ENCODE results near the gene PAIP2B. TPM values are rescaled to one million over a fixed set of nuclear protein-coding genes. Genes with fewer than 3 reads are reported as not detected.
"Not testable (repeated sequence)": the region's sequence is repeated elsewhere in the genome, so short reads cannot be mapped to it uniquely, and the experiment has no call there.

The PAIP2B gene
- total RNA-seq, 1 donor from 2014 or later, result 9.8 TPM

DNA sequence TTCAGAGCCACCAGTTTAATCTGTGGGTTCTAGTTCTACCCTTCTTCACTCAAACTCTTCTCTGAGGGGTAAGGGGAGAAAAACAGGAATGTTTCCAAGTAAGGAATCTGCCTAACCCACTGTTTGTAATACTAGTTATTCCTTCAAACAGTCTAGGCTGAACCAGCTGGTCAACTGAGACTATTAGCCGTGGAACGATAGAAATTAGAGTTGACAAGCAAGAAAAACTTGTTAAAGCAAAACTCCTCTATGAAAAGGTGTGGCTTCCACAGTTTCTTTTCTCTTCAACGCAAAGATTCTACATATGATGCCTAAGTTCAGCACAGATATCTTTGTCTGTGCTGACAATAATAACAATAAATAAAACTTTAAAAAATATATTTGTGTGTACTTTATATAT is 11.5 kb downstream of the PAIP2B start:
- peak; percentile 92 for ATAC-seq

- ATAC-seq, result no peak
Observed at GRCh38 chr2:71212336-71212735, 14.6 kb downstream of the PAIP2B start.

GRCh38 chr2:71210292-71210691 is 16.6 kb downstream of the PAIP2B start:
- no peak for ATAC-seq

- ATAC-seq, result no peak
Observed at GRCh38 chr2:71208756-71209155, 18.1 kb downstream of the PAIP2B start.

GRCh38 chr2:71207601-71208000 is 19.3 kb downstream of the PAIP2B start:
- ATAC-seq, result no peak

DNA sequence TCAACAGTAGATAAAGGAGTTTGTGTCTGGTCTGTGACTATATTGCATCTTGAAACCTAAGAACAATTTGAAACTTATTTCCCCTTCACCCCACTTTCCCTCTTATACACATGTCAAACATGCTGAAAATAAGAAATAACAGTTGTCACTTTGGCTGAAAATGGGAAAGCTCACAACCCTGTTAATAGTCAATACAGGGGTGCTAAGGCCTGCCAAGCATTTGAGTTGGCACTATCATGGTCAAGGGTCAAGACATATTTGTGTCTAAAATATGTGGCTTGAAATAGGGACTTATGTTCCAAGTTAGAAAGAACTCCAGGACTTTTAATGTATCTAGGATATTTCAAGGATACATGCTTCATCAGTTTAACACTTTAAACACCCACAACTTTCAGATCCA is 20.6 kb downstream of the PAIP2B start:
- ATAC-seq, result no peak

DNA sequence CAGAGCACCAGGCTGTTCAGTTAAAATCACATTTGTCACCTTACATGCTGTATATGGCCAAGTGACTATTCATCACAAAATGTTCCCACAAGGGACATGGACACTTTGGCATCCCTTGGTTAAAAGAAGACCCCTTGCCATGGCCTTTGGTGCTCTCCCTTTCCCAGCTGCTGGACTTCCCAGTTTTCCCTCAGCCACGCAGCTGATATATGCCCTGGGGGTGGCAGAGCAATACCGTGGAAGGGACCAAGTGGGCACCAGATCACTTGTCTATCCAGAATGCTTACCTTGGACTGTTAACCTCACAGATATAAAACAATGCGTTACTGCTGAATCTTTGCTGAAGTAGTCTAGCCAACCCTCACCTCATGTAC is 35.3 kb downstream of the PAIP2B start:
- no peak for ATAC-seq

DNA sequence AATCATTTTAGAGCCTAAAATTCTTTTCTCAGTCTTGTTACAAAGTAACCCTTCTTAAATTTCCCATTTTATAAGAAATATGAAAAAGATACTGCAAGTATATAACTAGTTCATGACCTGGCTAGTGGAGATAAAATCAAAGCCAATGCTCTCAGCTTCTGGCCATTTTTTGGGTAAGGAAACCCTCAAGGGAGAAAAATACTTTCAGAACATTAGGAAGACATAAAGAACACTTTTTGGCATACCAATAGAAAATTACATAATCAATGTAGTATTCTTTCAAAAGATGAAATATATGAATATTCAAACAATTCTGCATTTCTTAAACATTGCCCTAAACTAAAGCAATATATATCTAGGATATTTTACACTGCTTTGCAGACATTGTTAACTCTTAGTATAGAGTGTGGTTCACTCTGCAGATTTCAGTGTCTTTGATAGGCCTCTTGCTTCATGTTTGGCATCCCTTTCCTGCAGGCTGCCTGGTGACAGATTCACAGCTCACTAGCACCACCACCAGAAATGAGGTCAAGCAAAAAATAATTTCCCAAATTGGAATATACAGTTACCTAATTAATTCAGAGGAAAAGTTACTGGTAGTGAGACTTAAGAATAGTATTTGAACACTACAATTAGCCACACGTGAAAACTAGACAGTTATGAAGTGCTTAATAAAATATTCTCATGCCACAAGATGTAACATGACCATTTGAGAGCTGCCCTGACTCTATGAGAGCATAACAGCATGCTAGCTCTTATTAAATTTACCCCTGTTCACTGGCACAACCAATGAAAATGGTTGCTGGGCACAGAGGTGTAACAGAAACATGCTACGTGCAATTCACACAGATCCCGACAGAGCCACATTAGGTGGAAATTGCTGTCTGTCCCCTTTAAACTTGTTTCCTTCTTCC is 36.0 kb downstream of the PAIP2B start:
- no peak for ATAC-seq

DNA sequence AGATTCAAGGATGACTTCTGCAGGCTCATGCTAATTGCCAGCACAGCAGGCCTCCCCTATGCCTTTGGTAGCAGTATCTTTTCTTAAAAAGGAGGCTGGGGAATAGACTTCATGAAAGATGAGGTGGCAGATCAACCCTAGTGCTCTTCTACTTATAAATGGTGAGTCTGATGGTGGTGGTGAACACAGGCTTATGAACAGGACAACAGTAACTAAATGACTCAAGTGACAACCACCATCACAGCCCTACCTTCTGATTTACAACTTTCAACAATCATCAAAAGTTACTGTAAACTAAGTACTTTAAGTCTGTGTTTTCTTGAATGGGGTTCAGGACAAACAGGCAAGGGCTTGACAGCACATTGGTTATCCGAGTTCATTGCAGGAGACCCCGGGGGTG is 39.3 kb downstream of the PAIP2B start:
- ATAC-seq, result no peak

- ATAC-seq, result no peak
Observed at GRCh38 chr2:71186973-71187372, 39.9 kb downstream of the PAIP2B start.

GRCh38 chr2:71183306-71184115 is 43.4 kb downstream of the PAIP2B start:
- ATAC-seq, result not testable (repeated sequence)

DNA sequence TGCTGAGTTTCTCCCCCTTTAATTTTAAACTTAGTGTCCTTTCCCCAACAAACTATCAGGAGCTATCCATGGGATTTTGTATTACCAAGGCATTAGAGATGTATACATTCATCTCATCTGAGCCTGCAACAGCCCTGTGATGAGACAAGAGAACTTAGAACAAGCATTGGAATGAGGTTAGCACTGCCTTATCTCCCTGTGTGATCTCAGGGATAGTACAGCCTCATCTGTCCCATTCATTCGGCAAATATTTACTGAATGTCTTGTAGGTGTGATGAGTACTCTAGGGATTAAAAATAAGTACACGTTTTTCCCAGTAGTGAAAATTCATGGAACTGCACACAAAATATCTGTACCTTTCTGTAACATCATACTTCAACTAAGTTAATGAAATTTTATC is 45.6 kb downstream of the PAIP2B start:
- ATAC-seq, result no peak

- ATAC-seq, result not testable (repeated sequence)
Observed at GRCh38 chr2:71178836-71179235, 48.1 kb downstream of the PAIP2B start.

- ATAC-seq, result no peak
Observed at GRCh38 chr2:71174207-71174606, 52.7 kb downstream of the PAIP2B start.

DNA sequence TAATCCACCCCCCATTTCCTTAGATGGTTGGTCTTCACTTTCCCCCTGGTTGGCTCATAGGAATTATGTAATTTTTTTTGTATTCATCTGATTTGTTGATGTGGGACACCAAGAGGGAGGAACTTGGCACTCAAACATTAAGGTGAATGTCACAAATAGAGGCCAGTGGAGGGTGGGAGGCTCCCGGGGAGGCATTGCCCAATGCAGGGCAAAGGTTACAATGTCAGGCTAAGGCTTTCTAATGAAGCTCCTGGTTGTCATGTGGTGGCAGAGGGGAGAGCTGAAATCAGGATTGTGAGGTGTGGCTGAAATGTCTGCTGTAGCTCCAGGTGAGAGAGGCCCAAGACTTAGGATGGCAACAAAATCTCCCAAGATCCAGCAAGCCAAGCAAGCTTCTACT is 53.8 kb downstream of the PAIP2B start:
- no peak for ATAC-seq

DNA sequence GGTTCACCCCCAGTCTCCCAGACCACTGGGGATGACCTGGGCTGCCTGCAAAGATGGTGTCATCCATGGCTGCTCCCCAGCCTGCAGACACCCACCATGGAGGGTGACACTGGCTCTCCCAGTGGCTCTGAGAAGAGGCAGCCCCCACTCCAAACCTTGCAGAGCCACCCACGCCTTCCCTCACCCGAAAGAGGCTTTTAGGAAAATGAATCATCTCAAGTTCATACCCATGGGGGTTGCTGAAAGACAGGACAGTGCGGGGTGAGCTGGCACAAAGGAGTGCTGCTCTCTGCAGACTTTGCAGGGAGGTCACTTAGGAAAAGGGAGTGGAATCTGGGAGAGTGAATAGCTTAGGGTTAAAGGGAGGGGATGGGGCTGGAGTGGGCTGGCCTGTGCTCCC is 60.1 kb downstream of the PAIP2B start:
- no peak for ATAC-seq

- ATAC-seq, result peak; percentile 45
Observed at GRCh38 chr2:71157124-71157793, 69.6 kb downstream of the PAIP2B start.

GRCh38 chr2:71156573-71156972 is 70.3 kb downstream of the PAIP2B start:
- ATAC-seq, result peak; percentile 46

DNA sequence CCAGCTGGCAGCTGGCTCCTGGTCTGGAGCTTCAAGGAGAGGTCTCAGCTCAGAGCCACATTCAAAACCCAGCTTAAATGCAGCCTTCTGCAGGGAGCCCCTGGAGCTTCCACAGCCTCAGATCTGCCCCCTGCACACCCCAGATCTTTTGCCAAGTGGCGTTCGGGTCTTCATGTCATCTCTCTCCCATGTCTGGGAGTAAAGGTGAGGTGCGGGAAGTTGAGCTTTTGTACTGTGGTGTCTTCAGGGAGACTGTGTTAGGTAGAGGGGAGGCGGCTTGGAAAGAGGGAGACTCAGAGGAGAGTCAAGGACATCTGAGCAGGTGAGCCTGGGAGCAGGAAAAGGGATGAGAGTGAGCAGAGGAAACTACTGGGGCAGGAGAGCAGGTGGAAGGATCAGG is 71.1 kb downstream of the PAIP2B start:
- no peak for ATAC-seq

- peak; percentile 88 for ATAC-seq
Observed at GRCh38 chr2:71154798-71155197, 72.1 kb downstream of the PAIP2B start.

DNA sequence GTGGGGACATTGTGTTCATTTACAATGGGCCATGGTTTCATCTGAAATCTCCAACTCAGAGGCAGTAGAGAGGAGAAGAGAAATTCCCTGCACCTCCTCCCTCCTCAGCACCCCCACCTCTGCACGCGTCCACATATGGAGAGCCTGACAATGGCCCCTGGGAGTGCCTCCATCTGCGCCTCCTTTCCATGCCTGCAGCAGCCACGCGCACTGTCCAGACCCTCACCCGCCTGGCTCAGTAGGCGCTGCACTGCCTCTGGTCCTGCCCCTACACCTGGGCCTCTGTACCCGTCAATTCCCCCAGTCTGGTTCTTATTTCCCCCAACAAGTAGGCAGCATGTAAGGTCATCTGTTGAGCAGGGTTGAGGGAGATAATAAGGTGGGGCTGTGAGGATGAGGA is 72.6 kb downstream of the PAIP2B start:
- no peak for ATAC-seq

DNA sequence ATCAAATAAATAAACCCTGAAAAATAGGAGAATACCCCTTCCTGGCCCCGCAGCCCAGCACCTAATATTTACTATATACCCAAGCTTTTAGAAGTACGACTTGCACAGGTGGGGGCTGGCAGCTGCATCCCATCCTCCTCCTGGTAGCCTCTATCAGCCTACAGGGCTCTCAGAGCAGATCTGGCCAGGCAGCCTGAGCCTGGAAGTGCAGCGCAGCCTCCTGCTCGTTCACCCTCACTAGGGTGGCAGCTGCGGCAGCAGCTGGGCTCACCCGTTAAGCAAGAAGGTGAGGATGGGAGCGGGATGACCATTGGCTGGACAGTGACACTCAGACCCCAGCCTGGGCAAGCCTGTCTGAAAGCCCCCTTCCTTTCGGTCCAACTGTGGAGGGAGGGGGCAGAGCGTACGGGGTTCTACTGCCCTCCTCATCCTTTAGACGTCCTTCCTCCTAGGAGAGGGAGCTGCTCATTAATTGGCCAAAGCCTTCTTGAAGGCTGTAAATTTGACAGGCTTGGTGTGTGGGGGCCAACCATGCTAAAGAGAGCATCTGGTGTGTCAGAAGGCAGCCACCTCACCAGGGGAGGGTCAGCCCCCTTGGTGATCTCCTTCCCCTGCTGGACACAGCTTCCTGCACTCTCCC is 73.2 kb downstream of the PAIP2B start:
- no peak for ATAC-seq

GRCh38 chr2:71151620-71152019 is 75.3 kb downstream of the PAIP2B start:
- ATAC-seq, result peak; percentile 58

All from esophagus mucosa (tissue), 1 donor.